Ishikawa (cell line): ENCODE data around the gene NXPH2.

Source experiments
- EP300 ChIP-seq: IDR thresholded peaks from 2 replicates; pipeline ENCODE4 v1.6.1; 2012; ENCODE audit warnings: borderline replicate concordance
- YY1 ChIP-seq: IDR thresholded peaks from 2 replicates; pipeline ENCODE4 v1.6.1; 2012; ENCODE audit warnings: low read depth

GRCh38 chr2:138726681-138727080 lies 53.5 kb downstream of the NXPH2 start:
- no peak for TF ChIP-seq YY1
- no peak for TF ChIP-seq EP300
